CD14-positive monocyte (primary cell): ENCODE results near the gene PLVAP. TPM values are rescaled to one million over a fixed set of nuclear protein-coding genes. Genes with fewer than 3 reads are reported as not detected.
A peak's percentile ranks its signal among the peaks of the same experiment; 100 is the strongest.

Source experiments
- DNase-seq, 3 donors: peaks; one replicate each; pipeline ENCODE4 v3.0.0-alpha.2; 2011 to 2022
- H2AFZ ChIP-seq: 2 replicates; pipeline ENCODE4 v1.6.0; 2012; ENCODE audit warnings: mild to moderate bottlenecking, low read depth, low read length, inconsistent platforms; ENCODE audit not compliant: insufficient read depth, poor library complexity, severe bottlenecking
- H3K27ac ChIP-seq, 2 donors: 1 replicate in 1 of 2; 2 replicates in 1 of 2; pipeline ENCODE4 v1.5.1; 2012 to 2013; ENCODE audit warnings: low read length in 2 of 2, control low read depth in 1 of 2, inconsistent platforms in 1 of 2, low read depth in 1 of 2, mild to moderate bottlenecking in 1 of 2
- H3K27me3 ChIP-seq, 2 donors: one replicate each; pipeline versions ENCODE4 v1.6.0 to v1.6.1; 2011 to 2013; ENCODE audit warnings: low read length in 2 of 2; ENCODE audit not compliant: control insufficient read depth in 2 of 2, insufficient read depth in 2 of 2
- H3K36me3 ChIP-seq, 2 donors: replicated peaks in 1 of 2; 1 replicate in 1 of 2; 2 replicates in 1 of 2; pipeline versions ENCODE4 v1.5.1 to v1.6.1; 2012 to 2013; ENCODE audit warnings: low read length in 2 of 2, control low read depth in 1 of 2, inconsistent platforms in 1 of 2, mild to moderate bottlenecking in 1 of 2; ENCODE audit not compliant: insufficient read depth in 2 of 2, control insufficient read depth in 1 of 2
- H3K4me1 ChIP-seq, 2 donors: 1 replicate in 1 of 2; 2 replicates in 1 of 2; pipeline versions ENCODE4 v1.5.1 to v1.6.1; 2012 to 2013; ENCODE audit warnings: low read length in 2 of 2, control low read depth in 1 of 2, inconsistent platforms in 1 of 2, mild to moderate bottlenecking in 1 of 2, moderate library complexity in 1 of 2; ENCODE audit not compliant: insufficient read depth in 2 of 2, control insufficient read depth in 1 of 2
- H3K4me2 ChIP-seq: replicated peaks from 2 replicates; pipeline ENCODE3; 2012; ENCODE audit warnings: low read length, moderate library complexity, mild to moderate bottlenecking; ENCODE audit not compliant: poor library complexity, severe bottlenecking; ENCODE audit errors: extremely low read depth
- H3K4me3 ChIP-seq, 3 experiments: fragments of 200-600 bp in 1 of 3; sonication (generic) in 1 of 3; replicated peaks in 1 of 3; 1 replicate in 2 of 3; 2 replicates in 1 of 3; pipeline ENCODE4 v1.5.1; 2011 to 2013; ENCODE audit warnings: low read length in 3 of 3, mild to moderate bottlenecking in 3 of 3, control low read depth in 2 of 3, low read depth in 2 of 3, inconsistent platforms in 1 of 3, moderate library complexity in 1 of 3
- H3K79me2 ChIP-seq: 2 replicates; pipeline ENCODE4 v1.6.0; 2012; ENCODE audit warnings: mild to moderate bottlenecking, control low read depth, inconsistent platforms, low read length, moderate library complexity; ENCODE audit not compliant: insufficient read depth
- H3K9ac ChIP-seq: 2 replicates; pipeline ENCODE4 v1.6.0; 2017; ENCODE audit warnings: low read length, mild to moderate bottlenecking; ENCODE audit not compliant: insufficient read depth, poor library complexity, severe bottlenecking
- H3K9me3 ChIP-seq, 2 donors: replicated peaks in 1 of 2; 1 replicate in 1 of 2; 2 replicates in 1 of 2; pipeline versions ENCODE4 v1.5.1 to v1.6.1; 2012 to 2013; ENCODE audit warnings: low read length in 2 of 2, control low read depth in 1 of 2; ENCODE audit not compliant: control insufficient read depth in 1 of 2, insufficient read depth in 1 of 2
- H4K20me1 ChIP-seq: 2 replicates; pipeline ENCODE4 v1.6.0; 2012; ENCODE audit warnings: mild to moderate bottlenecking, low read length, control low read depth, moderate library complexity; ENCODE audit not compliant: insufficient read depth
- H3K27ac Mint-ChIP-seq, 7 donors: one replicate each; pipeline ENCODE4 v1.8.0; 2020; ENCODE audit warnings: mild to moderate bottlenecking in 7 of 7, mixed read lengths in 7 of 7, moderate library complexity in 6 of 7, inconsistent platforms in 2 of 7
- H3K27me3 Mint-ChIP-seq, 3 donors: one replicate each; pipeline ENCODE4 v1.8.0; 2021 to 2022; ENCODE audit warnings: low read depth in 3 of 3, mild to moderate bottlenecking in 3 of 3, mixed read lengths in 3 of 3, moderate library complexity in 3 of 3, inconsistent platforms in 1 of 3
- H3K36me3 Mint-ChIP-seq, 2 donors: one replicate each; pipeline ENCODE4 v1.8.0; 2020; ENCODE audit warnings: mixed read lengths in 2 of 2, inconsistent platforms in 1 of 2, mild to moderate bottlenecking in 1 of 2
- H3K4me1 Mint-ChIP-seq: one replicate; pipeline ENCODE4 v1.8.0; 2020; ENCODE audit warnings: mild to moderate bottlenecking, mixed read lengths
- H3K4me3 Mint-ChIP-seq, 2 donors: one replicate each; pipeline ENCODE4 v1.8.0; 2020; ENCODE audit warnings: mild to moderate bottlenecking in 2 of 2, mixed read lengths in 2 of 2, moderate library complexity in 1 of 2
- H3K9me3 Mint-ChIP-seq, 7 donors: one replicate each; pipeline ENCODE4 v1.8.0; 2020 to 2022; ENCODE audit warnings: mixed read lengths in 7 of 7, mild to moderate bottlenecking in 6 of 7, moderate library complexity in 6 of 7, inconsistent platforms in 2 of 7
- CTCF ChIP-seq: fragments of 200-600 bp; IDR thresholded peaks from one replicate; pipeline ENCODE4 v1.8.0; 2022; ENCODE audit warnings: antibody characterized with exemption, mild to moderate bottlenecking
- WGBS: methylation state at CpG from one replicate; pipeline ENCODE4 v1.1.5; 2013; ENCODE audit warnings: missing lambda C conversion rate; ENCODE audit not compliant: insufficient coverage; 5-methylcytosine and 5-hydroxymethylcytosine counted together
- intact Hi-C, 2 donors: fragments of 100-400 bp; cut with micrococcal nuclease; formaldehyde crosslinking; loops; one replicate each; pipeline versions ENCODE4 v1.15.0 to v1.15.1; 2023
- polyA plus RNA-seq, 3 donors: library from polyadenylated mRNA; depleted of rRNA in 1 of 3; unstranded in 2 of 3; stranded (reverse) in 1 of 3; fragments of 300-500 nt in 2 of 3; fragments of >200 nt in 1 of 3; fragmentation: Illumina TruSeq in 2 of 3; gene quantifications; 1 replicate in 2 of 3; 2 replicates in 1 of 3; pipeline ENCODE4 v1.2.3, GENCODE V29; 2012 to 2021

The PLVAP gene
- polyA plus RNA-seq, 3 donors, result 0.08 to 0.81 TPM; not detected in 1

- Histone ChIP-seq H3K4me2 (peak within 1 kb of the TSS; percentile 98), H3K4me1 (peaks cover 39 to 50% of the 10 kb centered on the region in 2 donors), H3K27ac (peak within 1 kb of the TSS; percentile 65 to 92), H3K9me3 (no peaks in the 10 kb centered on the region), H3K36me3 (peaks cover 9 to 25% of the 10 kb centered on the region in 2 donors), H4K20me1 (peaks cover 30% of the 10 kb centered on the region), H3K27me3 (no peaks in the 10 kb centered on the region), H3K4me3 (peak within 1 kb of the TSS; percentile 67 to 93 (median 67)), H3K9ac (peak within 1 kb of the TSS; percentile 85), H2AFZ (peak within 1 kb of the TSS; percentile 88), H3K79me2 (peaks cover 77% of the 10 kb centered on the region)
- intact Hi-C loops, result loop anchor here (2.0 kb wide), 2 partner anchors 13 to 15 kb away; partner anchors contain the start of gene MVB12A (in 1 of the 2)
- peak; percentile 78 to 89 (median 88) for DNase-seq
- WGBS, result 4% methylated on average over 11 of the region's 18 CpGs
- peaks cover 13 to 34% of the 10 kb centered on the region in 2 donors for H3K36me3 Mint-ChIP-seq
- H3K4me3 Mint-ChIP-seq, result peak within 1 kb of the TSS; percentile 90 to 94
- peaks cover 0 to 1% (median 0%) of the 10 kb centered on the region in 3 donors for H3K27me3 Mint-ChIP-seq
- H3K27ac Mint-ChIP-seq, result peak within 1 kb of the TSS; percentile 93 to 96 (median 96)
- TF ChIP-seq CTCF, result no peak
- H3K4me1 Mint-ChIP-seq, result peaks cover 46% of the 10 kb centered on the region
- H3K9me3 Mint-ChIP-seq, result peaks cover 0 to 2% (median 0%) of the 10 kb centered on the region in 7 donors
Observed at GRCh38 chr19:17405250-17406045, 28.3 kb upstream of the PLVAP start, which contains the start of gene BST2. Gene BST2, minus strand, starts transcription at chr19:17405630. Its CDS starts 55 bp downstream, at chr19:17405575.

- H3K9me3 ChIP-seq, result no peaks in the 10 kb centered on the region
- intact Hi-C loops, result loop anchor here in 1 of 2 donors (2.0 kb wide), 1 partner anchor 14 kb away; no protein-coding TSS in a partner anchor
- H3K9me3 Mint-ChIP-seq, result peaks cover 0 to 3% (median 0%) of the 10 kb centered on the region in 7 donors
- DNase-seq, result no peak
- H3K4me3 ChIP-seq, result peak overlapping the region; percentile 67 to 93 (median 67)
- WGBS, result 35% methylated on average over 2 of the region's 7 CpGs
- H3K27ac Mint-ChIP-seq, result peak overlapping the region; percentile 93 to 96 (median 96)
- peaks cover 31% of the 10 kb centered on the region for H4K20me1 ChIP-seq
- H3K27ac ChIP-seq, result peak overlapping the region; percentile 65 to 92
- H3K4me1 Mint-ChIP-seq, result peaks cover 46% of the 10 kb centered on the region
- H3K36me3 Mint-ChIP-seq, result peaks cover 19 to 38% of the 10 kb centered on the region in 2 donors
- H3K27me3 ChIP-seq, result no peaks in the 10 kb centered on the region
- peak overlapping the region; percentile 98 for H3K4me2 ChIP-seq
- H3K36me3 ChIP-seq, result peaks cover 15 to 27% of the 10 kb centered on the region in 2 donors
- peak overlapping the region; percentile 90 to 94 for H3K4me3 Mint-ChIP-seq
- no peak for TF ChIP-seq CTCF
- H3K27me3 Mint-ChIP-seq, result peaks cover 0 to 1% (median 0%) of the 10 kb centered on the region in 3 donors
- peak overlapping the region; percentile 88 for H2AFZ ChIP-seq
- H3K4me1 ChIP-seq, result peaks cover 39 to 50% of the 10 kb centered on the region in 2 donors
- peak overlapping the region; percentile 85 for H3K9ac ChIP-seq
- H3K79me2 ChIP-seq, result peaks cover 72% of the 10 kb centered on the region
Observed at GRCh38 chr19:17404621-17405249, 27.6 kb upstream of the PLVAP start.
